PC-9 (cell line): Measurements from ENCODE around the gene HTRA2. TPM values are rescaled to one million over a fixed set of nuclear protein-coding genes. Genes with fewer than 3 reads are reported as not detected.

Experiments
- BruUV-seq: library from RNA; stranded (reverse); fragments of 400-500 nt; replicated peaks from 2 replicates; lab custom pipeline; 2021; lab: Mats Ljungman, UMichigan
- CTCF ChIA-PET: fragments of 300-600 bp; sonication (Branson Sonifier 250); formaldehyde crosslinking; loops from one replicate; lab custom pipeline; 2022; ENCODE audit warnings: antibody characterized with exemption; lab: Charles Lee
- POLR2A ChIA-PET: fragments of 300-600 bp; sonication (Branson Sonifier 250); formaldehyde crosslinking; loops from one replicate; lab custom pipeline; 2022; ENCODE audit warnings: antibody characterized with exemption; ENCODE audit not compliant: unreplicated experiment; lab: Charles Lee
- DNase-seq, 2 experiments: peaks; one replicate each; pipeline versions ENCODE4 v3.0.0 to v3.0.0-alpha.2; 2015 to 2022; ENCODE audit warnings: mixed read lengths in 1 of 2
- H2AFZ ChIP-seq: fragments of 200-600 bp; sonication (generic); 2 replicates; pipeline ENCODE4 v1.8.1; 2017; ENCODE audit warnings: antibody characterized with exemption
- H3F3A ChIP-seq: fragments of 200-600 bp; sonication (generic); 2 replicates; pipeline ENCODE4 v1.8.1; 2017; ENCODE audit warnings: antibody characterized with exemption, mild to moderate bottlenecking, low read depth; ENCODE audit not compliant: insufficient read depth
- H3K27ac ChIP-seq: fragments of 200-600 bp; sonication (generic); 2 replicates; pipeline ENCODE4 v1.6.1; 2016; ENCODE audit warnings: mixed run types
- H3K27me3 ChIP-seq: fragments of 200-600 bp; sonication (generic); 2 replicates; pipeline ENCODE4 v1.6.1; 2016; ENCODE audit warnings: low read depth, mixed run types; ENCODE audit not compliant: insufficient read depth
- H3K36me3 ChIP-seq: fragments of 200-600 bp; sonication (generic); 2 replicates; pipeline ENCODE4 v1.6.1; 2016; ENCODE audit warnings: low read depth, mixed run types
- H3K4me1 ChIP-seq: fragments of 200-600 bp; sonication (generic); replicated peaks from 2 replicates; pipeline ENCODE4 v1.6.1; 2016; ENCODE audit warnings: mixed run types; ENCODE audit not compliant: insufficient read depth
- H3K4me2 ChIP-seq: fragments of 200-600 bp; sonication (generic); 2 replicates; pipeline ENCODE4 v1.6.1; 2017; ENCODE audit warnings: mixed run types
- H3K4me3 ChIP-seq: fragments of 200-600 bp; sonication (generic); 2 replicates; pipeline ENCODE4 v1.6.1; 2016; ENCODE audit warnings: mixed run types
- H3K79me2 ChIP-seq: fragments of 200-600 bp; sonication (generic); 2 replicates; pipeline ENCODE4 v1.6.1; 2017; ENCODE audit warnings: low read depth, mixed run types
- H3K9me2 ChIP-seq: fragments of 200-600 bp; sonication (generic); 2 replicates; pipeline ENCODE4 v1.8.1; 2017; ENCODE audit warnings: mild to moderate bottlenecking; ENCODE audit not compliant: insufficient read depth
- H3K9me3 ChIP-seq: fragments of 200-600 bp; sonication (generic); 2 replicates; pipeline ENCODE4 v1.8.1; 2016; ENCODE audit warnings: low read depth; ENCODE audit not compliant: insufficient read depth
- H4K20me1 ChIP-seq: fragments of 200-600 bp; sonication (generic); 2 replicates; pipeline ENCODE4 v1.8.1; 2017; ENCODE audit not compliant: insufficient read depth
- EZH2 ChIP-seq: fragments of 200-600 bp; sonication (generic); IDR thresholded peaks from 2 replicates; pipeline ENCODE4 v1.8.0; 2017; ENCODE audit warnings: antibody characterized with exemption, low read depth
- intact Hi-C: fragments of 100-400 bp; cut with micrococcal nuclease; formaldehyde crosslinking; loops from one replicate; pipeline ENCODE4 v1.10.0; 2022; ENCODE audit not compliant: unreplicated experiment
- total RNA-seq: library from RNA; stranded (reverse); gene quantifications from 2 replicates; pipeline ENCODE4 v1.2.3, GENCODE V29; 2021
- TF ChIP-seq, protein P1 (sequence below): fragments of 200-600 bp; sonication (generic); conservative IDR thresholded peaks from 2 replicates; pipeline ENCODE4 v1.6.1; 2017; ENCODE audit warnings: mixed run types, antibody characterized with exemption, mild to moderate bottlenecking, moderate library complexity

HTRA2 gene
- total RNA-seq, 1 experiment from 2014 or later = 23.5 TPM

DNA sequence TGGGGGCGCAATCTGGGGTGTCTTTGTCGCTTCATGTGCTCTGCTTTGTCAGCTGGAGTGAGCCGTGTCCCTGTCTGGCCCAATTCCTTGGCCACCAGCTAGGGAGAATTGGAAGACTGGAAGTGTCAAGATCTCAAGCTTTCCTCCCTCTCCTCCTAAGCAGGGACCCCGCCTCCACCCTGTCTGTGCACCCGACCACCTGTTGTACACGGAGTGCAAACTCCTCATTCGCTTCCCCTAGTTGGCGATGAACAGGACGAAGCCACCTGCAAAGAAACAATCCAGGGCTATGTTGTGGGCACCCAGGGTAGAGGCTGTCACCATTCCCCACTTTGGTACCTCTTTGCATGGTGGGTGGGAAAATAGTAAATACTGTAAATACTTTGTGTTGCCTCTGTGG, 2.0 kb upstream of the HTRA2 start:
- Histone ChIP-seq H4K20me1 (peaks cover 9% of the 10 kb centered on the region; the same call in 1 of the 2 replicates), H3K27me3 (no peaks in the 10 kb centered on the region), H3K79me2 (peaks cover 37% of the 10 kb centered on the region), H3K27ac (no peak overlapping the region), H3K9me2 (no peaks in the 10 kb centered on the region), H3K4me1 (peaks cover 18% of the 10 kb centered on the region), H3K36me3 (peaks cover 18% of the 10 kb centered on the region), H2AFZ (no peak overlapping the region), H3K4me2 (peak overlapping the region; percentile 99), H3K4me3 (peak overlapping the region; percentile 93; the same call in 1 of the 2 replicates), H3K9me3 (no peaks in the 10 kb centered on the region), H3F3A (peaks cover 12% of the 10 kb centered on the region; the same call in 1 of the 2 replicates)
- CTCF ChIA-PET = no interaction called here
- TF ChIP-seq, protein P1, sequence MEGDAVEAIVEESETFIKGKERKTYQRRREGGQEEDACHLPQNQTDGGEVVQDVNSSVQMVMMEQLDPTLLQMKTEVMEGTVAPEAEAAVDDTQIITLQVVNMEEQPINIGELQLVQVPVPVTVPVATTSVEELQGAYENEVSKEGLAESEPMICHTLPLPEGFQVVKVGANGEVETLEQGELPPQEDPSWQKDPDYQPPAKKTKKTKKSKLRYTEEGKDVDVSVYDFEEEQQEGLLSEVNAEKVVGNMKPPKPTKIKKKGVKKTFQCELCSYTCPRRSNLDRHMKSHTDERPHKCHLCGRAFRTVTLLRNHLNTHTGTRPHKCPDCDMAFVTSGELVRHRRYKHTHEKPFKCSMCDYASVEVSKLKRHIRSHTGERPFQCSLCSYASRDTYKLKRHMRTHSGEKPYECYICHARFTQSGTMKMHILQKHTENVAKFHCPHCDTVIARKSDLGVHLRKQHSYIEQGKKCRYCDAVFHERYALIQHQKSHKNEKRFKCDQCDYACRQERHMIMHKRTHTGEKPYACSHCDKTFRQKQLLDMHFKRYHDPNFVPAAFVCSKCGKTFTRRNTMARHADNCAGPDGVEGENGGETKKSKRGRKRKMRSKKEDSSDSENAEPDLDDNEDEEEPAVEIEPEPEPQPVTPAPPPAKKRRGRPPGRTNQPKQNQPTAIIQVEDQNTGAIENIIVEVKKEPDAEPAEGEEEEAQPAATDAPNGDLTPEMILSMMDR = no peak
- TF ChIP-seq EZH2 = no peak
- BruUV-seq = no TSS peak
- POLR2A ChIA-PET = no interaction called here
- no peak for DNase-seq
- intact Hi-C loops = no loop called here

GRCh38 chr2:74528600-74529356, 955 bp upstream of the HTRA2 start:
- BruUV-seq = TSS peak; percentile 58
- Histone ChIP-seq H3K9me2 (no peaks in the 10 kb centered on the region), H3K36me3 (peaks cover 18% of the 10 kb centered on the region), H3K79me2 (peaks cover 37% of the 10 kb centered on the region), H3K27ac (peak overlapping the region; percentile 48), H3K4me3 (peak overlapping the region; percentile 93), H2AFZ (peak overlapping the region; percentile 83), H3K27me3 (no peaks in the 10 kb centered on the region), H3K4me1 (peaks cover 18% of the 10 kb centered on the region), H3K4me2 (peak overlapping the region; percentile 99), H3K9me3 (no peaks in the 10 kb centered on the region), H4K20me1 (peaks cover 9% of the 10 kb centered on the region; the same call in 1 of the 2 replicates), H3F3A (peaks cover 12% of the 10 kb centered on the region; the same call in 1 of the 2 replicates)
- DNase-seq = no peak
- CTCF ChIA-PET = no interaction called here
- intact Hi-C loops = loop anchor here (1.0 kb wide), 3 partner anchors 21 to 88 kb away; partner anchors contain the start of genes PCGF1 and TTC31
- POLR2A ChIA-PET = interaction anchor here (0.6 to 1.0 kb wide), 3 partner anchors 11 to 41 kb away, joined by 3 read pairs; no protein-coding TSS in a partner anchor
- TF ChIP-seq, protein P1 = no peak
- no peak for TF ChIP-seq EZH2

DNA sequence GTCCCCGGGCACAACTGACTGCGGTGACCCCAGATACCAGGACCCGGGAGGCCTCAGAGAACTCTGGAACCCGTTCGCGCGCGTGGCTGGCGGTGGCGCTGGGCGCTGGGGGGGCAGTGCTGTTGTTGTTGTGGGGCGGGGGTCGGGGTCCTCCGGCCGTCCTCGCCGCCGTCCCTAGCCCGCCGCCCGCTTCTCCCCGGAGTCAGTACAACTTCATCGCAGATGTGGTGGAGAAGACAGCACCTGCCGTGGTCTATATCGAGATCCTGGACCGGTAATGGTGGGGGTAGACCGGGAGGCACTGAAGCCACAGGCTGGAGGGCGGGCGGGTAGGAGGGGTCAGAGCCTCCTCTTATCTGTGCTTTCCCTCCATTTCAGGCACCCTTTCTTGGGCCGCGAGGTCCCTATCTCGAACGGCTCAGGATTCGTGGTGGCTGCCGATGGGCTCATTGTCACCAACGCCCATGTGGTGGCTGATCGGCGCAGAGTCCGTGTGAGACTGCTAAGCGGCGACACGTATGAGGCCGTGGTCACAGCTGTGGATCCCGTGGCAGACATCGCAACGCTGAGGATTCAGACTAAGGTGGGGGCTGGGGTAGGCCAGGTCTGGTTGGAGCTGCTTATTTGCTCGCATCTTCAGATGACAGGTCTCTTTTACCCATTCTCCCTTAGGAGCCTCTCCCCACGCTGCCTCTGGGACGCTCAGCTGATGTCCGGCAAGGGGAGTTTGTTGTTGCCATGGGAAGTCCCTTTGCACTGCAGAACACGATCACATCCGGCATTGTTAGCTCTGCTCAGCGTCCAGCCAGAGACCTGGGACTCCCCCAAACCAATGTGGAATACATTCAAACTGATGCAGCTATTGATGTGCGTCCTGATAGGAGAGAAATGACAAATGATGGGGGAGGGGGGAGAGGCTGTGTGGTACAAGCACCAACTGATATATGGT, 780 bp downstream of the HTRA2 start:
- Histone ChIP-seq H3K4me3 (peak overlapping the region; percentile 93), H3K36me3 (peaks cover 18% of the 10 kb centered on the region), H3K9me3 (no peaks in the 10 kb centered on the region), H2AFZ (peak overlapping the region; percentile 94), H3K27me3 (no peaks in the 10 kb centered on the region), H4K20me1 (peaks cover 9% of the 10 kb centered on the region; the same call in 1 of the 2 replicates), H3K27ac (no peak overlapping the region), H3K4me2 (peak overlapping the region; percentile 84), H3F3A (peaks cover 12% of the 10 kb centered on the region; the same call in 1 of the 2 replicates), H3K9me2 (no peaks in the 10 kb centered on the region), H3K4me1 (peaks cover 18% of the 10 kb centered on the region), H3K79me2 (peaks cover 37% of the 10 kb centered on the region)
- ChIA-PET CTCF (interaction anchor here (0.5 to 0.6 kb wide), 2 partner anchors 21 to 59 kb away, joined by 4 to 8 read pairs; no protein-coding TSS in a partner anchor), POLR2A (interaction anchor here (0.7 kb wide), 2 partner anchors 85 to 330 kb away, joined by 4 read pairs; no protein-coding TSS in a partner anchor)
- intact Hi-C loops = loop anchor here (5.0 kb wide), 3 partner anchors 57 to 263 kb away; no protein-coding TSS in a partner anchor
- no TSS peak for BruUV-seq
- DNase-seq = peak in 1 of 2 experiments; percentile 20
- TF ChIP-seq EZH2 = no peak
- TF ChIP-seq, protein P1 = no peak
